Medulla oblongata (tissue), 1 donor: ENCODE measurements around the gene MYO10.
"Not testable (repeated sequence)": the region's sequence is repeated elsewhere in the genome, so short reads cannot be mapped to it uniquely, and the experiment has no call there.

ENCODE experiments used
- DNase-seq: peaks from one replicate; pipeline ENCODE4 v3.0.0-alpha.2; 2015; ENCODE audit errors: extremely low spot score

Gene MYO10

DNA sequence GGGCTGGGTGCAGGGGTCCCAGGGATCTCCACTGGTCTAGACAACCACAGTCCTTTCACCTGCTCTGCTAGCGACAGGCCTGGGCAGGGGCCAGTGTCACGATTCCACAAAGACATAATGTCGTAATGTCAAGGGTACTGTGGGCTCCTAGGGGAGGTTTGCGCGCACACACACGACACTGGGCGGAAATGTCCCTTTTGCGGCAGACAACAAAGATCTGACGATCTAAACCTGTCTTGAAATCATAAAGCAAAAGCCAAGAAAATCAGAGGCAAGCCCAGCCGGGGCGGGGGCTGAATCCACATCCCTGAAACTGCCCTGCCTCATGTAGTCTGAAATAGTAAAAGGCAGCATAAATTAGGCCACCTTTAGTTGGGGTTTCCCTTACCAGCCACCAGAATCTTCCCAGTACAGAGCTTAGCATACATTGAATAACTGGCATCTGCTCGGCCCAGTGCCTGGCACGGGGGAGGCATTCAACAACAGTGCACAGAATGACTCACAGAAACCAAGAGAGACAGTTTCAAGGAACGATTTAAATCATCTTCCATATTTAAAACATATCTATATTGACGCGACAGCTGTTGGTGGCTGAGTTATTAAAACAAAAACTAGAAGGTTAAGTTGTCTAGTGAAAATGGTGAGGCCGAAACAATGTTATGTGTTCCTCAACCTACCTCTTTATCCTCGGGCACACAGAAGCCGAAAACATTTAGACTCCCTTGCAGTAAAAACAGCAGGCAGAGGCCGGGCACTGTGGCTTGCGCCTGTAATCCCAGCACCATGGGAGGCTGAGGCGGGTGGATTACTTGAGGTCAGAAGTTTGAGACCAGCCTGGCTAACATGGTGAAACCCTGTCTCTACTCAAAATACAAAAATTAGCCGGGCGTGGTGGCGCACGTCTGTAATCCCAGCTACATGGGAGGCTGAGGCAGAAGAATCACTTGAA lies 151.0 kb downstream of the MYO10 start:
- DNase-seq, result peak; percentile 11

DNA sequence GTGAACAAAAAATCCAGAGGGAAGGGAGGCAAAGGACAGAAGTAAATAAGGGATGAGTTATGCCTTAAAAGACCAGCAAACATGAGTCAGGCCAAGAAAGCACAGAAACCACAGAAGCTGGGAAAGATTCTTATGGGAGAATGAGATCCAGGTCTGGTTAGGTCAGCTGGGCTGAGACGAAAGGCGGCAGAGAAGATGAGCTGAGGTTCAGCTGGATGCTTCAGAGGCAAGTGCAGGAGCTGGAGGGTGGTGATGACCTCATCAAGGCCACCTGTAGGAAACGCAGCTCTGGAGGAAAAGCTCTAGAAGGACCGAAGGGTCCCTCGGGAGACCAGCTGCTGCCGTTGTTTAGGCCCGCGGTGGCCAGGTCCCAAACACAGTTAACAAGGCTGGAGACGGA lies 152.0 kb downstream of the MYO10 start:
- no peak for DNase-seq

DNA sequence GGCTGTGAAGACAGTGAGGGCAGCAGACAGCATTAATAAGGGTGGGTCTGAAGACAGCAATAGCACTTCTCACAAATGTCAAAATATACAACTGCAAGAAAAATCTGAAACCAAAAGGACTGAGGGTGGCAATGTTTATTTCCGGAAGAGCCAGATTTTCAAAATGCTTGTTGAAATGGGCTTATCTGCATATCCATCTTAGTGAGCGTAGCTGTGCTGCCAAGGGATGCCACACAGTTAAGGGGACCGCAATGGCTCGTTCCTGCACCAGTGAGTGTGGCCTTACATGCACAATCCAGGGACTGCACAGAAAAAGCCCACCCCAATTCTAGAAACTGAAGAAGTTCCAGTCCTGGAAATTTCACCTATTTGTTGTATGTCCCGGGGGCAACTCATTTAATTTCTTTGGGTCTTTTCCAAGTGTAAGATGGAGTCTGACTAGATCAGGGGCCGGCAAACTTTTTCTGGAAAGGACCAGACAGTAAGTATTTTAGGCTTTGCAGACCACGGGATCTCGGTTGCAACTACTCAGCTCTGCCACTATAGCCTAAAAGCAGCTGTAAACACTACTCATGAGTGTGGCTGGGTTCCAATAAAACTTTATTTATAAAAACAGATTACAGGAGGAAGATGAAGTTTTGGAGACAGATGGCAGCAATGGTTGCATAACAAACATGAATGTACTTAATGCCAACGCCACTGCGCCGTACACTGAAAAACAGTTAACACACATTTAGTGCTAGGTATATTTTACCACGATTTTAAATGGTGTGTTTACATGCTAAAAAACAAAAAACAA lies 154.1 kb downstream of the MYO10 start:
- no peak for DNase-seq

DNA sequence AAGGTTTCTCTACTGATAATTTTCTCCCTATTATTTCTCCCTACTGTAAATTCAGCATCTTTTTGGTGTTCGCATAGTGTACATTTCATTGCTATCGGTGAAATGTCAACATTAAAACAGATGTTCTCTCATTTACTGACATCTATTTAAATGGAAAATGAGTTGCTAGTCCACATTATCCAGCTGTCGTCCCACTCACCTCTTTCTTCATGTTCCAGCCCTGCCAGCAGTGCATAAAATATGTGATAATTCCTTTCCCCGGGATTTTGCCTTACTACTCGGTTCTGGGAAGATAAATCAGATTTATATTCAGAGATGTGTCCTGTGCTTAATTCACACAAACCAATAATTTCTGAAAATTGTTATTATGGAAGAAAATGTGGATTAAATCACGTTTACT lies 155.8 kb downstream of the MYO10 start:
- no peak for DNase-seq

DNA sequence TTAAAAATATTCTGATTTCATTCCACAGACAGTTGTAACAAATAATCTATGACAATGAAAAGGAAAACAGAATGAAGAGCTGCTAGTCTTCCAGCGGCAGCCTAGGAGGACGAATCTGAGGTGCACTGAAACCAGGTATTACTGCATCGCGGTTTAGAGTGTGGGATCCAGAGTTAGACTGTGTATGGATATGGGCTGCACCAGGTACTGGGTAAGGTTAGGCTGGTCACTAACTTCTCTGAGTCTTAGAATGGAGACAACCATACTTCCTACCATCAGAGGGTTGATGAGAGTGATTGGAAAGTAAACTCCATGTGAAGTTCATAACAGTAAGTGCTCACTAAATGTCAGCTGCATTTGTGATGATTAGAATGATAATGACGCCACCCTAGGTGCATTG lies 158.7 kb downstream of the MYO10 start:
- no peak for DNase-seq

DNA sequence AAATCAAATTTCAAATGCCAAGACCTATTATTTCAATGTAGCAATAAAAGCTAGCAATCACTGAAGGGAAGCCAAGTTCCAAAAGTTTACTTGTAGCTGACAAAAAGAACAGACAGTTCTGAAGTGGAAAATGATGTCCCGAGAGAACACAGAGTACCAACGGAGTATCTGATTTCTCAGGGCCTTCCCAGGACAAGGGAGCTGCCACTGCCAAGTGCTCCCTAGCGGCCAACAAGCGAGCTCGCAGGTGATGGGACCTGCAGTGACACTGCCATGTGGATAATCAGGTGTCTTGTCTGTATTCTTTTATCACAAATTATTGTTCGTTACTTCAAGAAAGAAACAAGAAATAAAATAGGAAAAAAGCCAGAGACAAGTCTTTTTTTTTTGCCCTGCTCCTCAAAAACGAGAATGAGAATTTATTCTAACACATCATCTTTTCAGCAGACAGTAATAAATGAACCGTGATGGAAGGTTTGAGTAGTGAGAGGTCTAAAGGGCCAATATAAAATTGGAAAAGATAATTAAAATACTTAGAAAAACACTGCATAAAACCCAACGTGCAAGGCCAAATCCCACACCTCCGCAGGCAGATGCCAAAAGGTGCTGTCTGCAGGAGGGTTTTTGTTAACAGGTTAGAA lies 159.4 kb downstream of the MYO10 start:
- DNase-seq, result peak; percentile 50

DNA sequence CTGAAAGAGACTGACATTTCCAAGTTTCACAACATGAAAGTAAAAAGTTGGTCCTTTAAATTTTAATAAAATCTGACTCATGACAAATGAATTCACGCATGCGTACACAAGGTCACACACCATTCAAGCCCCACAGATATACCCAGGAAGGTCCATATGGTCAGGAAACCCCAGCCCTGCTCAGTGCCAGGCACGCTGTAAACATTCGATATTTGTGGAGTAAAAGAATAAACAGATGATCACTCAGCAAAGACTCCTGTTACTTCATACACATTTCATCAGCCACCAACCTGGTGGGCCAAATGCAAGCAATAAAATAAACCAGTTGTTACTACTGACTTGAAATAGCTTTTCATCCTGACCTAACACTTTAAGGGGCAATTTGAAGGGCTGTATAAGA lies 161.3 kb downstream of the MYO10 start:
- DNase-seq, result no peak

DNA sequence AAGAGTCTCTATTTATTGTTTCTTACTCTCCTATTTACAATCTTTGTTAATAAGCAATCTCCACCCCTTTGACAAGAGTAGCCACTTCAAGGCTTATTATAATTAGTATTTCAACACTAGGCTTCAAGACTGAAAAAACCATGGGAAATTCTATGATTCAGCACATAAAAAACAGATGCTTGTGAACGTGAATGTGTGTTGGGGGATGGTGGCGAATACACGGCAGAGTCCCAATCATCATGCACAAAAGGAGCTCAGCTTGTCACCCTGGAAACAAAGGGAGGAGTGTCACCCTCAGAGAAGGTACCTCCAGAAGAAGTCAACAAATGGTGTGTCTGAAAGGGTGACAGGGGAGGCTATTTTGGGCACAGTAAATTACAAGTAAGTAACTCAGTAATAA lies 162.1 kb downstream of the MYO10 start:
- no peak for DNase-seq

DNA sequence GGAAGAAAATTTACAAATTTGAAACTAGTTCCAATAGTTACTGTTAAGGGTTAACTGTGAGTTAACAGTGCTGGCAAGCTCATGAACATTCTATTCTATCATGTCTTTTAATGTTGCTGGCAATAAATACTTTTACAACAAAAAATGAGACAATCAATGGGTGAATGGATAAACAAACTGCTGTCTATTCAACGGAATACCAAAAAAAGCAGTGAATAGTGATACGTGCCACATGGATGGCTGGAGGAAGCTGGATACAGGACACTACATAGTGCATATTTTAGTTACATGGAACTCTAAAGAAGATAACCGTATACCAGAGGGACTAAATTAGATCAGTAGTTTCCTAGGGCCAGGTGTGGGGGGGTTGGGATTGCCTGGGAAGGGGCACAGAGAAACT lies 163.5 kb downstream of the MYO10 start:
- DNase-seq, result no peak

DNA sequence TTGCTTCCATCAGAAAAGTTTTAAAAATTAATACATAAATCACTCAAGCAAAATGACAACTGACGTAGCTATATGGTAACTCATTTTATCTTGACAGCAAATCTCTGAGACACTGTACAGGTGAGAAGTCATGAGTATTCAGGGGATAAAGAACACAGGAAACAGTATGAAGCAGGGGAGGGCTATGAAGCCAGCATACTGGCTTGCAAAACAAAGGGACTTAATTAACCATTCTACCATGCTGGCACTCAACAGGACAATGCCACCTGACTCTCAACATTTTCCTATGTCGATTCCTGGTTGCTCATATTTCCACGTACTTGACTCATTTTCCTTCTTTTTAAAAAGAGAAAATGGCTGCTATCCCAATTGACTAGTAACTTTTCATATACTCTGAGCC lies 167.9 kb downstream of the MYO10 start:
- no peak for DNase-seq

DNA sequence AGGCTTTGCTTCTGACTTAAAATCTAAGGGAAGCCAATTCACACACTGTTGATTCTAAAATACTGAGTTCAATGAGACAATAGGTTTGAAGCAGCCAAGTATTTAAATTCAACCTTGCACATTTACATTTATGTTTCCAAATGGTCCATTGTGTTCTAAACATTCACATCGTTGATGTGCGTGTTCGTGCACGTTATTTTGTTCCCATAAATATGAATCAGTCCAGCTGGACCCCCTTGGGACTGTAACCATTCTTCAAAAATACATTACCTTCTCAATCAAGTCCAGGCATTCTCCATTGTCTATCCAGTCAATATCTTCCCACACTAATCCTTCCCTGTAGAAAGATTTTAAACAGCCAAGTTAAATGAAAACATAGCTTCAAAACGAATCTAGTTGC lies 172.9 kb downstream of the MYO10 start:
- DNase-seq, result no peak

DNA sequence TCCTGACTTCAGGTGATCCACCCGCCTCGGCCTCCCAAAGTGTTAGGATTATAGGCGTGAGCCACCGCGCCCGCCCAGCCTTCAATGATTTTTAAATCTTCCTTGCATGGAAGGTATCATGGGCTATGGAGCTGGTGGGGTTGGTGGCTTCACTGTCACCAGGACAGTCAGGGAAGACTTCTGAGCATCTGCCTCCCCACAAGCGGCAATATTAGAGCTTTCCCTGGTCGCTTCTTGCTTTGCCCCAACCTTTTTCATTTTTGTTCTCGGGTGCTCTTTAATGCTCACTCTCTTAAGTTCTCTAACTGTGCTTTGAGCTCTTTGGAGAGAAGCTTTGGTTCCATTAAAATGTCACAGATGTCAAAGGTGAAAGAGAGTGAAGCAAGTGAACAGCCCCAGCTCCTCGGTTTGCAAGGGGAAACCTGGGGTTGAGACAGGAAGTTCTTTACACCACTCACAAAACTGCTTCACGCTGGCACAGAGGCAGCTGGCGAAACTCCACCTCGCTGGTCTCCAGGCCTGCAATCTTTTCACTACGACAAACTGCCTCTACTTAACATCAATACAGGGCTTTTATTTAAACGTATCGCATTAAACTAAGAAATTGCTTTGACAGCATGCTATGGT lies 176.8 kb downstream of the MYO10 start:
- no peak for DNase-seq

DNA sequence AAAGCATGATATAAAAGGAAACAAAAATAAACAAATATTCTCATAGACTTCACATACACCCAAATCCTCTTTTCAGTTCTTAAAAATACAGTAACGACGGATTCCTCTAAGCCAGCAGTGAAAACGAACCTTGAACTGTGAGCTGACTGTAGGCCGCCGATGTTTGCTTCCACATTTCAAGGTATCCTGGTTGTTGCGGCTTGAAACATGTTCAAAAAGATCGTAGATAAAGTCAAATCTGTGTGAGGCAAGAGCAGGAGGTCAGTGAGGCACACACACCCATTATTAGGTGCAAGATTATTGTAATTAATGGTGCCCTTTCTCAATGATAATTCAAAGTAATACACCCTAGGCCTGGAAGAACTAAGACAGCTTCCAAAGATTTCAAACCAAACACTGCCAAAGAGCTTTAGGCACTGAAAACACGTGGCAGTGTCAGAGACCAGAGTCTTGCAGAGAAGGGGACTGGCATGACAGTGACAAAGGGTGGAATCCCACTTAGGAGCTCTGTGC lies 178.0 kb downstream of the MYO10 start:
- DNase-seq, result no peak

DNA sequence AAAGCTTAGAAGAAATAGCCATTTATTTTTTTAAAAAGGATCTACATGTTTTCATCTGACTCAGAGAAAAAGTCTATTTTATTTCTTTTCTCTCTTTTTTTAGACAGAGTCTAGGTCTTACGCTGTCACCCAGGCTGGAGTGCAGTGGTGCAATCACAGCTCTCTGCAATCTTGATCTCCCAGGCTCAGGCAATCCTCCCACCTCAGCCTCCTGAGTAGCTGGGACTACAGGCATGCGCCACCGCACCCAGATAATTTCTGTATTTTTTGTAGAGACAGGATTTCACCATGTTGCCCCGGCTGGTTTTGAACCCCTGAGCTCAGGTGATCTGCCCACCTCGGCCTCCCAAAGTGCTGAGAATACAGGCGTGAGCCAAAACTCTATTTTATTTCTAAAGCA lies 178.5 kb downstream of the MYO10 start:
- DNase-seq, result not testable (repeated sequence)

DNA sequence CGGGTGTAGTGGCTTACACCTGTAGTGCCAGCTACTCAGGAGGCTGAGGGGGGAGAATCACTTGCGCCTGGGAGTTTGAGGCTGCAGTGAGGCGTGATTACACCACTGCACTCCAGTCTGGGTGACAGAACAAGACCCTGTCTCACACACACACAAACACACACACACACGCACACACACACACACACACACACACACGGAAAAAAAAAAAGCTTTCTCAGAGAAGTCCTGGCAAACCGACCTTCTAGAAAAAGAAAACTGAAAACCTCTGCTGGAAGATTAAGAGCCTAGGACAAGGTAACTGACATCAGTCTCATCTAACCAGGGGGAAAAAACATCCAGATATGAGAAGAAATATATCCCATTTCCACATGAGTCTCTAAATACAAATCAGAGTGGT lies 178.9 kb downstream of the MYO10 start:
- no peak for DNase-seq

DNA sequence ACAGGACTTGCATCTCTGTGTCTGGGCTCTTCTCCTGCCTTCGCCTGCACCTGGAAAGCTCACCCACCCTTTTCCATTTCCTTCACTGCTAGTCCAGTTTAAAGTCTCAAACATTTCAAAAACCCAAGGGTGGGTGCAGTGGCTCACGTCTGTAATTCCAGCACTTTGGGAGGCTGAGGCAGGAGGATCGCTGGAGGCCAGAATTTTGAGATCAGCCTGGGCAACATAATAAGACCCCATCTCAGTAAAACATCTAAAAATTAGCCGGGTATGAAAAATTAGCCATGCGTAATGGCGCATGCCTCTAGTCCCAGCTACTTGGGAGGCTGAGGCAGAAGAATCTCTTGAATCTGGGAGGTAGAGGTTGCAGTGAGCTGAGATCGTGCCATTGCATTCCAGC lies 179.4 kb downstream of the MYO10 start:
- no peak for DNase-seq

DNA sequence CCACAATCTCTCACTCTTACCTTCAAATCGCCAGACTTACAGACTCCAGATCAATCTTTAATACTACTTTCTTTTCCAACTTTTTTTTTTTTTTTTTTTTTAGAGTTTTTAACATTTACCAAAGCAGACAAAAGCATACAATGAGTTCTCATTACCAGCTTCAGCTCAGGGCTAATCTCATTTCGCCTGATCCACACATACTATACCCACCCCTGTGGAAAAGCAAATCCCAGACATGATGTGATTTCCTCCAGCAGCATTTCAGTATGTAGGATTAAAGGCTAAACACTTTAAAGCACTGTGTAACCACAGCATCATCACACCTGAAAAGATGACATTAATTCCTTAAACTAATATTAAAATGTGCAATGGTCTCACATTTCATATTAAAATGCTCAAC lies 180.4 kb downstream of the MYO10 start:
- no peak for DNase-seq

DNA sequence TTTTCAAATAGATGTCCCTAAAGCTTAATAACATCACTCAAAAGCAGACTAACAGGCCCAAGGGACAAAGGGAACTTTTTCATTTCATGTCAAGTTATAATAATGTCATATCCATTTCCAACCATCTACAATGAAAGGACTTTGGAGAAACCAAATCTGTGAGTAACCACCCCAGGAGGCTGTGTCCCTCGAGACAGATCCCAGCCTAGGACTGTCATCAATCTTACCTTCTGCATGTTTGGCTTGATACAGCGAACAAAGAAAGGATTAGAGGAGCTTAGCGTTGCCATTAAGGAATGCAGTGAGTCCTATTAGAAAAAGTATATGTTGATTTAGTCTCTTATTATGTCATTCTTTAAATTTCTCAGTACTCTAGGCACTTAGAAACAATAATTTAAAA lies 181.5 kb downstream of the MYO10 start:
- no peak for DNase-seq

DNA sequence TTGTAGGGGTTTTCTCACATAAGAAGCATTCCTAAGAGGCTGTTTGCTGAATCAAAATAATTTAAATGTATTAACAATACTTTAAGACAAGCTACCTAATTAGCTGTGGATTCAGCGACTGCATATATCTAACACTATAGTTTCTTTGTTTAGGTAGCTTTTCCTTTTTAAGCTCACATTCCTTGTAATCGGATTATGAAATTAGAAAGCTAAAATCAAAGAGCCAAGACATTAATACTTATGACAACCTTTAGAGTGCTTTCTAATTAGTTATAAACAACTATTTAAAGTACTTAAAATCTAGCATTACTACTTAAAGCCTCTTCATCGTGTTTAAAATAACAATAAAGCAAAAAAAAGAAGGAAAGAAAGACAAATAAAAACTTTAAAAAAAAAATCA lies 182.0 kb downstream of the MYO10 start:
- no peak for DNase-seq

DNA sequence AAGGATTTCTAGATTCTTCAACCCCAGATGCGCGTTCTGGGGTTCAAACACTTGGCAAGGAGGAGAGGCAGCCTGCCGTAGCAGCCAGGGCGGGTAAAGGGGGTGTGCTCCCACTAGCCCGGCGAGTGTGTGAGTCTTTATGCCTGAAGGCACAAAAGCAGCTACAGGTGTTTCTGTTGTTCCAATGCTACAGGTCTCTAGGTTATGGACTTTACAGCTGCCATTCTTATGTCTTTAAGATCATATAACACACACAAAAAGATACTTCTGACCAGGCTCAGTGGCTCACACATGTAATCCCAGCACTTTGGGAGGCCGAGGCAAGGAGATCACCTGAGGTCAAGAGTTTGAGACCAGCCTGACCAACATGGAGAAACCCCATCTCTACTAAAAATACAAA lies 185.6 kb downstream of the MYO10 start:
- DNase-seq, result no peak

DNA sequence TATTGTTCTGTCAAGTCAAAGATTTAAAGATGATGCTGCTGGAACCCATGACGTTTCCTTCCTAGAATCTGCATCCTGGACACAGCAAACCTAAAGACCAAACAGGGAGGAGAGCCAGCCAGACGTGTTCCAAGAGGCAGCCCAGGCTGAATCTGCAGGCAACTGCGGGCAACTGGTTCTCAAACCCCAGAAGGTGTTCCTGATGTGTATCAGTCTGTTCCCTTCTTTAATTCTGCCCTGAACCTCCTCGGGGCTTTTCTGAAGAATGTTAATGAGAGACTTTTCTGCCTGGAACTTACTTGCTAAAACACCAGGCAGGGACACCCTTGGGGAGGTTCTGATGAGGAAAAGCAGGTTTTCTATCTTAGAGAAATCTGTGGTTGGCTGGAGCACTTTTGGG lies 186.5 kb downstream of the MYO10 start:
- no peak for DNase-seq
